ENCODE results near the gene MAML3. TPM values are rescaled to one million over a fixed set of nuclear protein-coding genes. Genes with fewer than 3 reads are reported as not detected.

Gene MAML3
- total RNA-seq, 6 experiments from 2014 or later = 1.2 to 1.9 (median 1.6) TPM

GRCh38 chr4:140085881-140086280 is 68.1 kb downstream of the MAML3 start:
- Mint-ChIP-seq H3K27ac (no peak overlapping the region), H3K9me3 (no peaks in the 10 kb centered on the region), H3K36me3 (ENCODE audit: low read depth) (no peaks in the 10 kb centered on the region), H3K4me1 (ENCODE audit: low read depth) (peaks cover 77% of the 10 kb centered on the region), H3K27me3 (ENCODE audit: insufficient read depth) (no peaks in the 10 kb centered on the region), H3K4me3 (no peak overlapping the region)
- DNase-seq = no peak
- TF ChIP-seq CTCF (IDR thresholded peaks at IDR 0.05) = no peak

GRCh38 chr4:140085062-140085622 is 68.8 kb downstream of the MAML3 start:
- peak; percentile 28 for DNase-seq

GRCh38 chr4:140084385-140084784 is 69.6 kb downstream of the MAML3 start:
- Mint-ChIP-seq H3K27ac (peak overlapping the region; percentile 2; the same call in 1 of the 2 replicates), H3K36me3 (ENCODE audit: low read depth) (no peaks in the 10 kb centered on the region), H3K4me3 (no peak overlapping the region; the same call in 1 of the 2 replicates), H3K27me3 (ENCODE audit: insufficient read depth) (no peaks in the 10 kb centered on the region), H3K4me1 (ENCODE audit: low read depth) (peaks cover 63% of the 10 kb centered on the region), H3K9me3 (no peaks in the 10 kb centered on the region)
- DNase-seq = no peak
- no peak for TF ChIP-seq CTCF (IDR thresholded peaks at IDR 0.05)

More at GRCh38 chr4:140085062-140085622, 68.8 kb downstream of the MAML3 start:
- no peaks in the 10 kb centered on the region for H3K9me3 Mint-ChIP-seq
- no peak overlapping the region for H3K4me3 Mint-ChIP-seq
- peak overlapping the region; percentile 41; the same call in 1 of the 2 replicates for H3K27ac Mint-ChIP-seq
- no peak for TF ChIP-seq CTCF (IDR thresholded peaks at IDR 0.05)
- no peaks in the 10 kb centered on the region for H3K27me3 Mint-ChIP-seq (ENCODE audit: insufficient read depth)
- H3K4me1 Mint-ChIP-seq (ENCODE audit: low read depth) = peaks cover 70% of the 10 kb centered on the region
- no peaks in the 10 kb centered on the region for H3K36me3 Mint-ChIP-seq (ENCODE audit: low read depth)

GRCh38 chr4:140082391-140082755 is 71.6 kb downstream of the MAML3 start:
- H3K27ac Mint-ChIP-seq = peak overlapping the region; percentile 67
- H3K9me3 Mint-ChIP-seq = no peaks in the 10 kb centered on the region
- H3K4me3 Mint-ChIP-seq = peak overlapping the region; percentile 57
- no peaks in the 10 kb centered on the region for H3K36me3 Mint-ChIP-seq (ENCODE audit: low read depth)
- TF ChIP-seq CTCF (IDR thresholded peaks at IDR 0.05) = no peak
- no peak for DNase-seq
- no peaks in the 10 kb centered on the region for H3K27me3 Mint-ChIP-seq (ENCODE audit: insufficient read depth)
- H3K4me1 Mint-ChIP-seq (ENCODE audit: low read depth) = peaks cover 56% of the 10 kb centered on the region

GRCh38 chr4:140081641-140082390 is 72.2 kb downstream of the MAML3 start:
- DNase-seq = no peak
- Mint-ChIP-seq H3K27me3 (ENCODE audit: insufficient read depth) (no peaks in the 10 kb centered on the region), H3K36me3 (ENCODE audit: low read depth) (no peaks in the 10 kb centered on the region), H3K4me1 (ENCODE audit: low read depth) (peaks cover 56% of the 10 kb centered on the region), H3K4me3 (peak overlapping the region; percentile 57), H3K9me3 (no peaks in the 10 kb centered on the region), H3K27ac (peak overlapping the region; percentile 67)
- no peak for TF ChIP-seq CTCF (IDR thresholded peaks at IDR 0.05)

Data from HFFc6 (cell line).